GM12878 (cell line): ENCODE results near the gene SLC35C1. TPM values are rescaled to one million over a fixed set of nuclear protein-coding genes. Genes with fewer than 3 reads are reported as not detected.

ENCODE experiments used
- ATAC-seq: fragments of 200-7000 bp; cut with Tn5 transposase; 3 replicates; pipeline ENCODE4 v1.9.1; 2020; ENCODE audit warnings: mild to moderate bottlenecking, moderate library complexity
- BruUV-seq: library from RNA; stranded (reverse); fragments of 400-500 nt; replicated peaks from 2 replicates; lab custom pipeline; 2021; lab: Mats Ljungman, UMichigan
- CTCF ChIA-PET: fragments of 300-600 bp; sonication (Branson Sonifier 250); formaldehyde crosslinking; extraction: SDS; loops from one replicate; lab custom pipeline; 2021; ENCODE audit warnings: inconsistent platforms; lab: Yijun Ruan, JAX
- POLR2A ChIA-PET: fragments of 350-600 bp; formaldehyde crosslinking; extraction: SDS; loops from one replicate; lab custom pipeline; 2021; ENCODE audit warnings: inconsistent platforms; lab: Charles Lee
- RAD21 ChIA-PET: fragments of 300-600 bp; sonication (Branson Sonifier 250); formaldehyde crosslinking; loops from one replicate; lab custom pipeline; 2023; ENCODE audit warnings: antibody characterized with exemption; ENCODE audit not compliant: unreplicated experiment; lab: Charles Lee
- SMC1A ChIA-PET: fragments of 300-600 bp; sonication (Branson Sonifier 250); formaldehyde crosslinking; loops from one replicate; lab custom pipeline; 2023; ENCODE audit not compliant: unreplicated experiment, uncharacterized antibody; lab: Charles Lee
- DNase-seq: peaks from one replicate; pipeline ENCODE4 v3.0.0-alpha.2; 2011; ENCODE audit warnings: low read depth, low spot score
- FAIRE-seq: peaks from 3 replicates; lab custom pipeline; 2011; peaks lifted over from hg19 to GRCh38; lab: Jason Lieb, UNC
- H2AFZ ChIP-seq: 2 replicates; pipeline ENCODE4 v1.6.0; 2011; ENCODE audit warnings: low read depth, low read length, control low read depth; ENCODE audit not compliant: control insufficient read depth
- H3K27ac ChIP-seq: 2 replicates; pipeline ENCODE4 v1.5.1; 2011; ENCODE audit warnings: control low read depth; ENCODE audit not compliant: control insufficient read depth, insufficient read depth
- H3K27me3 ChIP-seq, 2 experiments: replicated peaks in 1 of 2; 2 replicates each; pipeline versions ENCODE4 v1.6.0 to v1.6.1; 2011; ENCODE audit warnings: low read length in 1 of 2; ENCODE audit not compliant: control insufficient read depth in 2 of 2, insufficient read depth in 2 of 2
- H3K36me3 ChIP-seq, 2 experiments: 2 replicates each; pipeline ENCODE4 v1.5.1; 2011; ENCODE audit warnings: low read length in 1 of 2; ENCODE audit not compliant: control insufficient read depth in 2 of 2, insufficient read depth in 2 of 2
- H3K4me1 ChIP-seq: 2 replicates; pipeline ENCODE4 v1.6.1; 2011; ENCODE audit warnings: mild to moderate bottlenecking, low read length, moderate library complexity, mixed read lengths; ENCODE audit not compliant: control insufficient read depth, insufficient read depth
- H3K4me2 ChIP-seq: 2 replicates; pipeline ENCODE4 v1.6.0; 2011; ENCODE audit warnings: control low read depth; ENCODE audit not compliant: control insufficient read depth, insufficient read depth
- H3K4me3 ChIP-seq: fragments of 200-600 bp; sonication (generic); 2 replicates; pipeline ENCODE4 v1.5.1; 2016
- H3K79me2 ChIP-seq: 2 replicates; pipeline ENCODE4 v1.6.0; 2011; ENCODE audit warnings: low read length; ENCODE audit not compliant: control insufficient read depth, insufficient read depth
- H3K9ac ChIP-seq: 2 replicates; pipeline ENCODE4 v1.8.0; 2011; ENCODE audit warnings: low read length, control low read depth, mixed read lengths; ENCODE audit not compliant: control insufficient read depth, insufficient read depth
- H3K9me3 ChIP-seq: replicated peaks from 3 replicates; pipeline ENCODE4 v1.5.1; 2011; ENCODE audit warnings: mild to moderate bottlenecking, low read length; ENCODE audit not compliant: control insufficient read depth, insufficient read depth
- H4K20me1 ChIP-seq: 2 replicates; pipeline ENCODE4 v1.6.0; 2011; ENCODE audit not compliant: control insufficient read depth, insufficient read depth
- ATF2 ChIP-seq: IDR thresholded peaks from 2 replicates; pipeline ENCODE4 v1.6.1; 2012; ENCODE audit warnings: low read length, inconsistent platforms
- ETV6 ChIP-seq, 2 experiments: fragments of 450-650 bp in 1 of 2; IDR thresholded peaks in 1 of 2; conservative IDR thresholded peaks in 1 of 2; 2 replicates each; pipeline ENCODE4 v1.6.1; 2014; ENCODE audit warnings: antibody characterized with exemption in 1 of 2, borderline replicate concordance in 1 of 2, low read depth in 1 of 2, mild to moderate bottlenecking in 1 of 2, moderate library complexity in 1 of 2
- IKZF2 ChIP-seq, 2 experiments: fragments of 450-650 bp; IDR thresholded peaks; 2 replicates each; pipeline ENCODE4 v1.6.1; 2017; ENCODE audit warnings: mild to moderate bottlenecking in 2 of 2, moderate library complexity in 2 of 2
- NBN ChIP-seq: fragments of 450-650 bp; IDR thresholded peaks from 2 replicates; pipeline ENCODE4 v1.6.1; 2016
- NFYB ChIP-seq: IDR thresholded peaks from 2 replicates; pipeline ENCODE4 v1.6.1; 2011; ENCODE audit warnings: low read depth, mild to moderate bottlenecking, low read length, improper control_type of control experiment, moderate library complexity; ENCODE audit not compliant: insufficient read depth
- NRF1 ChIP-seq: conservative IDR thresholded peaks from 2 replicates; pipeline ENCODE4 v1.6.1; 2011; ENCODE audit warnings: mild to moderate bottlenecking, low read depth, low read length, improper control_type of control experiment
- RAD21 ChIP-seq: IDR thresholded peaks from 2 replicates; pipeline ENCODE4 v1.6.1; 2011; ENCODE audit warnings: mild to moderate bottlenecking, low read depth, low read length, moderate library complexity; ENCODE audit not compliant: insufficient read depth
- RCOR1 ChIP-seq: conservative IDR thresholded peaks from 2 replicates; pipeline ENCODE4 v1.6.1; 2012; ENCODE audit warnings: low read depth, low read length, improper control_type of control experiment
- RFX5 ChIP-seq: IDR thresholded peaks from 2 replicates; pipeline ENCODE4 v1.6.1; 2011; ENCODE audit warnings: low read depth, low read length, improper control_type of control experiment
- SREBF1 ChIP-seq: IDR thresholded peaks from 2 replicates; pipeline ENCODE4 v1.6.1; 2012; ENCODE audit warnings: mild to moderate bottlenecking, low read length
- YBX1 ChIP-seq: fragments of 450-650 bp; IDR thresholded peaks from 2 replicates; pipeline ENCODE4 v1.6.1; 2016; ENCODE audit warnings: antibody characterized with exemption
- WGBS: methylation state at CpG from one replicate; pipeline ENCODE4 v1.1.6; 2016; ENCODE audit warnings: low lambda C conversion rate; ENCODE audit not compliant: insufficient replicate concordance, insufficient coverage; ENCODE audit errors: missing lambda C conversion rate; 5-methylcytosine and 5-hydroxymethylcytosine counted together
- in situ Hi-C: fragments of 300-500 bp; cut with MboI; formaldehyde crosslinking; loops from 9 replicates; pipeline ENCODE4 v1.14.3; 2018; ENCODE audit warnings: mixed read lengths
- intact Hi-C: fragments of 100-400 bp; cut with micrococcal nuclease; formaldehyde crosslinking; loops from one replicate; pipeline ENCODE4 v1.14.2; 2022; ENCODE audit not compliant: unreplicated experiment
- polyA plus RNA-seq, 11 experiments: library from polyadenylated mRNA; depleted of rRNA in 4 of 11; unstranded in 6 of 11; stranded (reverse) in 5 of 11; fragments of >200 nt; fragmentation: Nextera tagmentation in 4 of 11; fragmentation: Illumina TruSeq in 1 of 11; extraction: Ambion mirVana in 4 of 11; extraction: Trizol in 1 of 11; gene quantifications; 1 replicate in 1 of 11; 2 replicates in 10 of 11; pipeline versions ENCODE4 v1.2.1 to v1.2.3, GENCODE V29; 2011 to 2016; ENCODE audit warnings: inconsistent platforms in 2 of 11, missing spikeins in 2 of 11, low read depth in 1 of 11
- total RNA-seq, 4 experiments: library from RNA; depleted of rRNA in 3 of 4; stranded (reverse); fragments of >200 nt in 3 of 4; fragmentation: Illumina TruSeq in 1 of 4; extraction: Trizol in 1 of 4; gene quantifications; 2 replicates each; pipeline versions ENCODE4 v1.2.1 to v1.2.3, GENCODE V29; 2013 to 2021

The SLC35C1 gene
- total and polyA plus RNA-seq, 10 of the 15 experiments (the other 5 are each of a cell fraction or from before 2014, with no cell fraction given), result 0.55 to 9.7 (median 4.3) TPM

- 49% methylated on average over 8 of the region's 8 CpGs for WGBS
- intact Hi-C loops, result no loop called here
- Histone ChIP-seq H3K36me3 (no peaks in the 10 kb centered on the region), H3K4me2 (no peak overlapping the region), H3K27ac (no peak overlapping the region), H3K27me3 (no peaks in the 10 kb centered on the region), H2AFZ (no peak overlapping the region), H4K20me1 (no peaks in the 10 kb centered on the region), H3K9me3 (no peaks in the 10 kb centered on the region; the same call in 2 of the 3 replicates), H3K9ac (no peak overlapping the region), H3K79me2 (no peaks in the 10 kb centered on the region), H3K4me3 (no peak overlapping the region), H3K4me1 (no peaks in the 10 kb centered on the region)
- ChIA-PET CTCF (interaction anchor here (0.5 kb wide), 1 partner anchor 142 kb away, joined by 4 read pairs; no protein-coding TSS in a partner anchor), POLR2A (interaction anchor here (0.6 kb wide), 1 partner anchor 54 kb away, joined by 3 read pairs; no protein-coding TSS in a partner anchor), RAD21 (interaction anchor here (0.7 kb wide), 1 partner anchor 244 kb away, joined by 5 read pairs; no protein-coding TSS in a partner anchor), SMC1A (interaction anchor here (0.7 kb wide), 1 partner anchor 28 kb away, joined by 3 read pairs; no protein-coding TSS in a partner anchor)
- no peak for ATAC-seq
- in situ Hi-C loops, result no loop called here
- BruUV-seq, result no TSS peak
- DNase-seq, result no peak
- no peak for TF ChIP-seq NRF1
- no peak for TF ChIP-seq IKZF2 (IDR thresholded peaks at IDR 0.05)
- no peak for TF ChIP-seq ATF2
- no peak for TF ChIP-seq RAD21
- no peak for TF ChIP-seq SREBF1
- TF ChIP-seq RFX5, result no peak
- no peak for TF ChIP-seq ETV6 (conservative IDR thresholded peaks at IDR 0.05 in 1 of 2, IDR thresholded peaks at IDR 0.05 in 1 of 2; ENCODE audit: borderline replicate concordance in 1 of 2, low read depth in 1 of 2)
- TF ChIP-seq NBN, result no peak
- no peak for TF ChIP-seq YBX1
- TF ChIP-seq RCOR1, result no peak
- no peak for TF ChIP-seq NFYB
- no peak for FAIRE-seq
Observed at GRCh38 chr11:45796461-45796861, 8.5 kb upstream of the SLC35C1 start.
